ENCODE measurements around the gene NEK10.
"Not testable (repeated sequence)": the region's sequence is repeated elsewhere in the genome, so short reads cannot be mapped to it uniquely, and the experiment has no call there.

The NEK10 gene

DNA sequence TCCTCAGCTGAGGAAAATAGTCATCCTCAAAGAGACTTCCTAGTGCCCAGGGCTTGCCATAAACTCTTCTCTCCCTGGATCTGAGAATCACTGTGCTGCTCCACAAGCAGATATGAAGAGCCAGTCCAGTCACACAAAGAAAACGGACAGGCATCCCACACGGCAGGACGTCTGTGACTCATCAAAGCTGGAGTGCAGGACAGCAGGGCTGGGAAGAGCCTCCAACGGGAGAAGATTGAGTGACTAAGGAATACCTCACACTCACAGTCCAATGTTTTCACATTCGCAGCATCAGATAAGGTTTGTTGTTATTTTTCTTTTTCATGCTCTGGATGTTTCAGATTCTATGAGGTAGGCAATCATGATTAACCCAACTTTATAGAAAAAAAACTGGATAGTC, 57.8 kb downstream of the NEK10 start:
- H3K27ac ChIP-seq = no peak overlapping the region
- TF ChIP-seq, protein P1, sequence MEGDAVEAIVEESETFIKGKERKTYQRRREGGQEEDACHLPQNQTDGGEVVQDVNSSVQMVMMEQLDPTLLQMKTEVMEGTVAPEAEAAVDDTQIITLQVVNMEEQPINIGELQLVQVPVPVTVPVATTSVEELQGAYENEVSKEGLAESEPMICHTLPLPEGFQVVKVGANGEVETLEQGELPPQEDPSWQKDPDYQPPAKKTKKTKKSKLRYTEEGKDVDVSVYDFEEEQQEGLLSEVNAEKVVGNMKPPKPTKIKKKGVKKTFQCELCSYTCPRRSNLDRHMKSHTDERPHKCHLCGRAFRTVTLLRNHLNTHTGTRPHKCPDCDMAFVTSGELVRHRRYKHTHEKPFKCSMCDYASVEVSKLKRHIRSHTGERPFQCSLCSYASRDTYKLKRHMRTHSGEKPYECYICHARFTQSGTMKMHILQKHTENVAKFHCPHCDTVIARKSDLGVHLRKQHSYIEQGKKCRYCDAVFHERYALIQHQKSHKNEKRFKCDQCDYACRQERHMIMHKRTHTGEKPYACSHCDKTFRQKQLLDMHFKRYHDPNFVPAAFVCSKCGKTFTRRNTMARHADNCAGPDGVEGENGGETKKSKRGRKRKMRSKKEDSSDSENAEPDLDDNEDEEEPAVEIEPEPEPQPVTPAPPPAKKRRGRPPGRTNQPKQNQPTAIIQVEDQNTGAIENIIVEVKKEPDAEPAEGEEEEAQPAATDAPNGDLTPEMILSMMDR (conservative IDR thresholded peaks at IDR 0.05) = no peak

DNA sequence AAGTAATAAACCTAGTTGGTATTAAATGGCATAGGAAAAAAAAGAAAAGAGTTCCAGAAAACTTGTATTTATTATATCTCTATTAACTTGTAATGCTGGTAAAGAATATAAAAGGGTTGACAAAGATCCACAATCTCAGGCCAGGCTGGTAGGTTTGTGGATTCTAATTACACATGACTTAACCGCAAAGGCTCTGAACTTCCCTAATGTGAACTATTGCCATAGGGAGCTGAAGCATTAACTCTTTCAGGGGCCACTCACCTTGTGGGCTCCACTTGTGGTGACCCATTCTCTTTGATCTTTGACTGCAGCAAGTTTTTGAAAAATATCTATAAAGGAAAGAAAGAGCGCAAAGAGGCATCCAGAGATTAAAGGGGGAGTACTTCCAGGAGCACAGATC, 58.5 kb downstream of the NEK10 start:
- TF ChIP-seq, protein P1 (conservative IDR thresholded peaks at IDR 0.05) = no peak
- no peak overlapping the region for H3K27ac ChIP-seq

DNA sequence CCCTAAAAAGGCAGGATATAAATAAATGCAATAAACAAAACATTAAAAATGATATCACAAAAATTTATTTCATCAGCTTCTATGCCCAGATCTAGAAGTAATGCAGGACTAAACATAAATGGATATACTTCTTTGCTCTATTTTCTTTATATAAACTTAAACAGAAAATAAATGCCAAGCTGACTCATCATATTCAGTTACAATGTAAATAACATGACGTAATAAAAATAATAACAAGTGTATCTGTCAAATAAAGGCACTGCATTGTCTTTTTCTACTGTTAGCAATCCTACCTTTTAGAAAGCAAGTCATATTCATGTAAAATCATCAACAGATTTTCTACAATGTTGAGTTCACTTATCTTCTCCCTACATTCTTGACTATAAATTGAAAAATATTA, 61.6 kb downstream of the NEK10 start:
- TF ChIP-seq, protein P1 (conservative IDR thresholded peaks at IDR 0.05) = no peak
- H3K27ac ChIP-seq = no peak overlapping the region

DNA sequence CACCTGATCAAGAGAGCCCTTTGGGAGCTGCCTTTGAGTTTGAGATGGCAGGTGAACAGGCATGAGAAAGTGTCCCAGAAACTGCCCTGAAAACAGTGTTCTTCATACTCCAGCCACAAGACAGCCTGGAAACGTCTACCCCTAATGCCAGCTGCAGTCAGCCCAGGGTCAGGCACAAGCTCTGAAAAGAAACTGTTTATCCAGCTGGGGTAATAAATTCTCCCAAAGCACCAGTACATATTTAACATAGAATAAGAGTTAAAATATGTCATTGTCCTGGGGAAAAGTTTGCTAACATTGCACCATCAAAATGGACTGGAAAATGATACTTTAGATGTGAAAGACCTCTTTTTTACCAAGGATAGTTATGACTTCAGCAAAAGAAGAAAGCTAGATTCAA, 66.3 kb downstream of the NEK10 start:
- no peak overlapping the region for H3K27ac ChIP-seq
- TF ChIP-seq, protein P1 (conservative IDR thresholded peaks at IDR 0.05) = no peak

DNA sequence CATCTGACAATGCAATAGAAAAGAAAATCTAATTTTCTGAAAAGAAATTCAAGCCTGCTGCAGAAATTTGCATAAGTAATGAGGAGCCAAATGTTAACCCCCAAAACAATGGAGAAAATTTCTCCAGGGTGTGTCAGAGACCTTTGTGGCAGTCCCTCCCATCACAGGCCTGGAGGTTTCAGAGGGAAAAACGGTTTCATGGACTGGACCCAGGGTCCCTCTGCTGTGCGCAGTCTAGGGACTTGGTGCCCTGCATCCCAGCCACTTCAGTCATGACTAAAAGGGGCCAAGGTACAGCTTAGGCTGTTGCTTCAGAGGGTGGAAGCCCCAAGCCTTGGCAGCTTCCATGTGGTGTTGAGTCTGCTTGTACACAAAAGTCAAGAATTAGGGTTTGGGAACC, 70.2 kb downstream of the NEK10 start:
- H3K27ac ChIP-seq = not testable (repeated sequence)

DNA sequence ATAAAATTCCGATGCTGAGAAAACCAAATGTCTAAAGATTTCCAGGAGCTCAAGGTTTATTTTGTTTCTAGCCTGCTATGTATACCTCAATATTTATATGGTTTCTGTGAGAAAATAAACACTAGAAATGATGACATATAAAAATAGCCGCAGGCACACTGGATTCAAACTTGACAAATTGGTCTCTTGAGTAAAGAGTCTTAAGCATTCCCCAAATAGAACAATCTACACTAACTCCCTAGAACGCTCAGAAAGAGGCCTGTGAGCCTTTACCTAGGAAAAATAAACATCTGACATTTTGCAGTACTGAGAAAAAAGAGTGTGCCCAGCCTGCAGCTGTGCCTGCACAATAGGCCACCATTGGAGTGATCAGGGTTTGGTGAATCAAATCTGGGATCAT, 75.2 kb downstream of the NEK10 start:
- TF ChIP-seq, protein P1 (conservative IDR thresholded peaks at IDR 0.05) = no peak
- no peak overlapping the region for H3K27ac ChIP-seq

DNA sequence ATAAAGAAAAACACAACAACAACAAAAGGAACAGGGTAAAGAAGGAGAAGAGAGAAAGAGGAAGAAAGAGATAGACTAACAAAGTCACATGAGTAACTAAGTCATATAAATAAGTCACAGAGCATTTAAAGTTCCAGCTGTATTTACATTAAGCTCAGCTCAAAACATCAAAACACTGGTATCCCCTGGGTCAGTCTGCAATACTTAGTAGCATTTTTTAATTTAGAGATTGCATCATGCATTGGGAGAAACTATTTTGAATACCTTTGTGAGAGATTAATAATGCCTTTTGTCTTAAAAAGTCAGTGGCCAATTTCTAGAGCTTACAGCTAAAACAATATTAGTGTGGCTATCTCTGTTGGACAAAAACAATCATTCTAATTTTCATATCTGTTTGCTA, 78.4 kb downstream of the NEK10 start:
- TF ChIP-seq, protein P1 (conservative IDR thresholded peaks at IDR 0.05) = no peak
- H3K27ac ChIP-seq = no peak overlapping the region

DNA sequence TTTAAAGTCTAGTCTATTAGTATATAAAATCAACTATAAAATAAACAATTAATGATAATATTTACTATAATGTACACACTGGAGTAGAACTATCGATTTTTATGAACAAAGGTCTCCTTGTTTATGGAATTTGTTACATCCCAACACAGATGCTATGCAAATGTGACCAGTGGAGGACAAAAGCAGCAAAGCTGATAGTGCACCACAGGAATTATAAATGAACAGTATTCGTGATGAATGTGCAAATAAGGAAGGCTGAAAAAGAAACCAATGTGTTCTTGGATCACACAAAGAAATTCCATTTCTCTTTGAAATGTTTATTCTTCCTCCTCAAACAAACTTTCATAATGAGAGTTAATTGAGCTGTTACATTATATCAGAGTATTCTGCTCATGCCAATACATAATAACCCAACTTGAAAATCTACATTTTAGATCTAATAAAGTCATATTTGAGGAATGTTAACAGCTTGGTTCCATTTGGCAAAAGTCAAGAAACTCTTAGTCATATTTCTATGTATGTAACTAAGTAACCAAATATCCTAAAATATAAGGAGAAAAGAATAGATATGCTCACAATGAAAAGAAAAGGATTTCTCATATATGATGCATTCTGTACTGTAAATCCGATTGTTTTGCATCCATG, 79.3 kb downstream of the NEK10 start:
- H3K27ac ChIP-seq = 0 out of 2 replicates have a peak overlapping the region, but pooled peaks have one; percentile 8
- TF ChIP-seq, protein P1 (conservative IDR thresholded peaks at IDR 0.05) = no peak

All from VCaP (cell line).